Kidney epithelial cell (primary cell): ENCODE data around the gene SH3BP2. TPM values are rescaled to one million over a fixed set of nuclear protein-coding genes. Genes with fewer than 3 reads are reported as not detected.

Source experiments
- DNase-seq: peaks from one replicate; pipeline ENCODE4 v3.0.0-alpha.2; 2010; ENCODE audit warnings: low read depth
- H3K27me3 ChIP-seq: 2 replicates; pipeline ENCODE4 v1.6.0; 2011; ENCODE audit warnings: low read length; ENCODE audit not compliant: control insufficient read depth, insufficient read depth
- H3K36me3 ChIP-seq: 2 replicates; pipeline ENCODE4 v1.5.1; 2011; ENCODE audit warnings: low read length; ENCODE audit not compliant: control insufficient read depth, insufficient read depth
- H3K4me3 ChIP-seq: 2 replicates; pipeline ENCODE4 v1.5.1; 2011; ENCODE audit warnings: low read depth, mild to moderate bottlenecking, control low read depth, low read length
- CTCF ChIP-seq: IDR thresholded peaks from 2 replicates; pipeline ENCODE4 v1.5.1; 2011; ENCODE audit warnings: mild to moderate bottlenecking, moderate library complexity, low read length, control low read depth, inconsistent platforms; ENCODE audit not compliant: insufficient read depth, poor library complexity, severe bottlenecking
- total RNA-seq: library from RNA; depleted of rRNA; stranded (reverse); fragments of >200 nt; gene quantifications from 2 replicates; pipeline ENCODE4 v1.2.3, GENCODE V29; 2015

The SH3BP2 gene
- total RNA-seq, 1 donor from 2014 or later = 62.7 TPM

GRCh38 chr4:2745981-2746806 is 46.7 kb upstream of the SH3BP2 start:
- peak; percentile 55 for DNase-seq

GRCh38 chr4:2746891-2747695 is 45.8 kb upstream of the SH3BP2 start:
- DNase-seq = no peak
- Histone ChIP-seq H3K36me3 (peaks cover 2% of the 10 kb centered on the region), H3K4me3 (no peak overlapping the region), H3K27me3 (no peaks in the 10 kb centered on the region)
- TF ChIP-seq CTCF = no peak

More at GRCh38 chr4:2745981-2746806, 46.7 kb upstream of the SH3BP2 start:
- H3K36me3 ChIP-seq = peaks cover 2% of the 10 kb centered on the region
- no peaks in the 10 kb centered on the region for H3K27me3 ChIP-seq
- TF ChIP-seq CTCF = no peak
- no peak overlapping the region for H3K4me3 ChIP-seq

GRCh38 chr4:2750719-2751605 is 41.9 kb upstream of the SH3BP2 start:
- DNase-seq = no peak
- no peak for TF ChIP-seq CTCF
- Histone ChIP-seq H3K4me3 (no peak overlapping the region), H3K36me3 (no peaks in the 10 kb centered on the region), H3K27me3 (no peaks in the 10 kb centered on the region)

GRCh38 chr4:2753436-2753835 is 39.4 kb upstream of the SH3BP2 start:
- no peak for DNase-seq
- Histone ChIP-seq H3K27me3 (no peaks in the 10 kb centered on the region), H3K36me3 (no peaks in the 10 kb centered on the region), H3K4me3 (no peak overlapping the region)
- no peak for TF ChIP-seq CTCF

- no peak for DNase-seq
Measured at GRCh38 chr4:2754848-2755819, 37.8 kb upstream of the SH3BP2 start.

More at GRCh38 chr4:2754848-2755819, 37.8 kb upstream of the SH3BP2 start:
- Histone ChIP-seq H3K4me3 (peak overlapping the region; percentile 83), H3K36me3 (no peaks in the 10 kb centered on the region), H3K27me3 (no peaks in the 10 kb centered on the region)
- no peak for TF ChIP-seq CTCF
